Measurements from ENCODE around the gene WFDC12.

Gene WFDC12

DNA sequence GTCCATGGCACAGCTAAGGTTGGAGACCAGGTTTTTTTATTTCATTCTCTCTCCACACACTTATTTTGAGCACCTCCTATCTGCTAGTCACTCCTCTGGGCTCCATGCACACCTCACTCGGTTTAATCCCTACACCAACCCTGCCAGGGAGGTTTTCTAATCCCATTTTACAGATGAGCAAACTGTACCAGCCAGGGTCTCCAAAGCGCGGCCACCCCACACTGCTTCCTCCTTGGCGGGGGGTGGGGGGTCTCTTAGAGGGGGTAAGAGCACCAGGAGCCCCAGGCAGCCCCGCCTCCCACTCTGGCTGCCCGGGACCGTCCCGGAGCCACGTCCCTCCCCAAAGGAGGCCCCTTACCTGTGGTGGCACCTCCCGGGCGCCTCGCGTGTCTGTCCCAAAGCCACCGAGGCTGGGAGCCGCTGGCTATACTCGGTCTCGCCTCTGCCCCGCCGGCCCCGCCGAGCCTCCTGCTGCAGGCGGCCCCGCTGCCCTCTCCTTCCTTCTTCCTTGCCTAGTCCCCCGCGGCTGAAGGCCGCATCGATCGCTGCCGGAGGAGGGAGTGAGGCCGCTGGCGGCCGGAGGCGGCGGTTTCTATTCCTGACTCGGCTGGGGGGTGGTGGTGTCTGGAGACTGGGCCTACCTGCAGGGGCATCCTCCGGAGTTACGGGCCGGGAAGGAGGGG lies 23.6 kb downstream of the WFDC12 start, which contains the start of gene KCNS1:
KCNS1 (minus strand) TSS at position 565 of the 683 bp plus-strand sequence. CDS start 1,891 bp downstream, outside the sequence.
- Histone ChIP-seq H3K4me3 (ENCODE audit: low read length) (no peak within 1 kb of the TSS), H3K36me3 (ENCODE audit: control insufficient read depth, insufficient read depth, low read length, severe bottlenecking) (no peaks in the 10 kb centered on the region), H3K27me3 (replicated peaks; ENCODE audit: control insufficient read depth, insufficient read depth, low read length) (peaks cover 48% of the 10 kb centered on the region), H3K4me1 (ENCODE audit: control insufficient read depth, insufficient read depth, low read length) (peaks cover 3% of the 10 kb centered on the region), H3K9me3 (ENCODE audit: control insufficient read depth, low read length) (peaks cover 2% of the 10 kb centered on the region), H3K9ac (ENCODE audit: low read length) (no peak within 1 kb of the TSS)
- DNase-seq (ENCODE audit: low read depth) = no peak

DNA sequence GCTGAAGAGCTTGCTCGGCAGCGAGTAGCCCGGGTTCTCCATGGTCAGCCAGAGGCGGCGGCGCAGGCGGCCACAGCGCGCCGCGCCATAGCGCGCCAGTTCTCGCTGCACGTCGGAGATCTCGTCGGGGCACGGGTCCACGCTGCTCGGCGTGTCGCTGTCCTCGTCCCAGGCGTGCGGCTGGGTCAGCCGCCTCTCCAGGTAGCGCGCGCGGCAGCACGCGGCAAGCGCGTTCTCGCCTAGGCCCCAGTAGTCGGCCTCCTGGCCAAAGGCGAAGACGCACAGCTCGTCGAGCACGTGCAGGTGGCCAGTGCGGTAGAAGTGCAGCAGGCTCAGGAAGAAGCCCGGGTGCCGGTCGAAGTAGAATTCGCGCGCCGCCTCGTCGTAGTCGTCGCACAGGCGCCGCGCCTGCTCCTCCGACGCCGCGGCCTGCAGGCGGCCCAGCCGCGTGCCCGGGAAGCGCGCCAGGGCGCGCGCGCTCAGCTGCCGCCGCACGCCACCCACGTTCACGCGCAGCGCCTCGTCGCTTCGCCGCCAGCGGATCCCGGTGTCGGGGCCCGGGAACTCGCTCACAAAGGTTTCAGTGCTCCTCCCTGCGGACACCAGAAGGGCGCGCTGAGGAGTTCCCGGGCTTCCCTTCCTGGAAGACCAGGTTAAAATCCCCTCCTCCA lies 26.0 kb downstream of the WFDC12 start:
- no peaks in the 10 kb centered on the region for H3K9me3 ChIP-seq (ENCODE audit: control insufficient read depth, low read length)
- DNase-seq (ENCODE audit: low read depth) = peak; percentile 51
- peaks cover 3% of the 10 kb centered on the region for H3K4me1 ChIP-seq (ENCODE audit: control insufficient read depth, insufficient read depth, low read length)
- H3K4me3 ChIP-seq (ENCODE audit: low read length) = peak overlapping the region; percentile 59
- peaks cover 48% of the 10 kb centered on the region for H3K27me3 ChIP-seq (replicated peaks; ENCODE audit: control insufficient read depth, insufficient read depth, low read length)
- H3K9ac ChIP-seq (ENCODE audit: low read length) = no peak overlapping the region
- no peaks in the 10 kb centered on the region for H3K36me3 ChIP-seq (ENCODE audit: control insufficient read depth, insufficient read depth, low read length, severe bottlenecking)

DNA sequence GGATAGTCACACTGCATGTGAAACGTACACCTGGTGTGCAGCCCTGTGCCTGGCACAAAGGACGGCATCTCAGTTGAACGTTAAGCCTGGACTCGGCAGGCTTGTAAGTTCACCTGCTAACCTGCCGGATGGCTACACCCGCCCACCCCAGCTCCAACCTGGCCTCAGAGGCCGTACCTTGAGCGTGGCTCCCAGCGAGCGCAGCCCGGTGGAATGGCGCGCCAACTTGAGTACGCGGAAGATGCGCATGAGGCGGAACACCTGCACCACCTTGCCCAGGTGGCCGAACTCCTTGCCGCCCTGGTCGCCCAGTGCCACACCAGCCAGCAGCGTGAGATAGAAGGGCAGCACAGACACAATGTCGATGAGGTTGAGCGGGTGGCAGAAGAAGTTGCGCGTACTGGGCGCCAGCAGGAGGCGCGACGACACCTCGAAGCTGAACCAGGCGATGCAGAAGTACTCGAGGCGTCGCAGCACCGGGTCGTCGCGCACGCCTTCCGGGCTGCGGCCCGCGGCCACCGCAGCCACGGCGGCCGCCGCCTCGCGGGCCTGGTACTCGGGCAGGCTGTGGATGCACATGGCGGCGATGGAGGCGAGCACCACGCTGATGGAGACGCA lies 26.7 kb downstream of the WFDC12 start:
- Histone ChIP-seq H3K36me3 (ENCODE audit: control insufficient read depth, insufficient read depth, low read length, severe bottlenecking) (no peaks in the 10 kb centered on the region), H3K4me1 (ENCODE audit: control insufficient read depth, insufficient read depth, low read length) (peaks cover 3% of the 10 kb centered on the region), H3K9ac (ENCODE audit: low read length) (no peak overlapping the region), H3K27me3 (replicated peaks; ENCODE audit: control insufficient read depth, insufficient read depth, low read length) (peaks cover 48% of the 10 kb centered on the region), H3K9me3 (ENCODE audit: control insufficient read depth, low read length) (no peaks in the 10 kb centered on the region), H3K4me3 (ENCODE audit: low read length) (peak overlapping the region; percentile 59)
- DNase-seq (ENCODE audit: low read depth) = no peak

GRCh38 chr20:45096781-45097180 lies 27.5 kb downstream of the WFDC12 start:
- peaks cover 3% of the 10 kb centered on the region for H3K4me1 ChIP-seq (ENCODE audit: control insufficient read depth, insufficient read depth, low read length)
- no peak for DNase-seq (ENCODE audit: low read depth)
- no peaks in the 10 kb centered on the region for H3K36me3 ChIP-seq (ENCODE audit: control insufficient read depth, insufficient read depth, low read length, severe bottlenecking)
- H3K4me3 ChIP-seq (ENCODE audit: low read length) = no peak overlapping the region
- no peaks in the 10 kb centered on the region for H3K9me3 ChIP-seq (ENCODE audit: control insufficient read depth, low read length)
- H3K9ac ChIP-seq (ENCODE audit: low read length) = no peak overlapping the region
- peaks cover 48% of the 10 kb centered on the region for H3K27me3 ChIP-seq (replicated peaks; ENCODE audit: control insufficient read depth, insufficient read depth, low read length)

DNA sequence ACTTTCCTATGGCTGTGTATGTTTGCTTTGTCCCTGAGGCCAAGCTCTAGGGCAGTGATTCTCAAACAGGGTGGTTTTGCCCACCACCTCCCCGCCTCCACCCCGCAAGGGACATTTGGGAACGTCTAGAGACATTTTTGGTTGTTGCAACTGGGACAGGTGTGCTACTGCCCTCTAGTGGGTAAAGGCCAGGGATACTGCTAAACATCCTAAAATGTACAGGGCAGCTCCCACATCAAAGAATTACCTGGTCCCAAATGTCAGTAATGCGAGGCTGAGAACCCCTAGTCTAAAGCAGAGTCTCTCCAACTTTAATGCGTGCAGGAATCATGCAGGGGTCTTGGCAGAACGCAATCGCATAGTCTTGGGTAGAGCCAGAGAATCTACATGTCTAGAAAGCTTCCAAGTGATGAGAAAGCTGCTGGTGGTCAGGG lies 28.4 kb downstream of the WFDC12 start:
- no peaks in the 10 kb centered on the region for H3K36me3 ChIP-seq (ENCODE audit: control insufficient read depth, insufficient read depth, low read length, severe bottlenecking)
- H3K27me3 ChIP-seq (replicated peaks; ENCODE audit: control insufficient read depth, insufficient read depth, low read length) = peaks cover 48% of the 10 kb centered on the region
- no peaks in the 10 kb centered on the region for H3K9me3 ChIP-seq (ENCODE audit: control insufficient read depth, low read length)
- peak; percentile 90 for DNase-seq (ENCODE audit: low read depth)
- no peak overlapping the region for H3K4me3 ChIP-seq (ENCODE audit: low read length)
- peaks cover 3% of the 10 kb centered on the region for H3K4me1 ChIP-seq (ENCODE audit: control insufficient read depth, insufficient read depth, low read length)
- H3K9ac ChIP-seq (ENCODE audit: low read length) = no peak overlapping the region

- no peak for DNase-seq (ENCODE audit: low read depth)
- Histone ChIP-seq H3K27me3 (replicated peaks; ENCODE audit: control insufficient read depth, insufficient read depth, low read length) (peaks cover 41% of the 10 kb centered on the region), H3K4me1 (ENCODE audit: control insufficient read depth, insufficient read depth, low read length) (peaks cover 3% of the 10 kb centered on the region), H3K36me3 (ENCODE audit: control insufficient read depth, insufficient read depth, low read length, severe bottlenecking) (no peaks in the 10 kb centered on the region), H3K9ac (ENCODE audit: low read length) (no peak overlapping the region), H3K4me3 (ENCODE audit: low read length) (no peak overlapping the region), H3K9me3 (ENCODE audit: control insufficient read depth, low read length) (no peaks in the 10 kb centered on the region)
These were observed 29.2 kb downstream of the WFDC12 start for GRCh38 chr20:45094864-45095574.

DNA sequence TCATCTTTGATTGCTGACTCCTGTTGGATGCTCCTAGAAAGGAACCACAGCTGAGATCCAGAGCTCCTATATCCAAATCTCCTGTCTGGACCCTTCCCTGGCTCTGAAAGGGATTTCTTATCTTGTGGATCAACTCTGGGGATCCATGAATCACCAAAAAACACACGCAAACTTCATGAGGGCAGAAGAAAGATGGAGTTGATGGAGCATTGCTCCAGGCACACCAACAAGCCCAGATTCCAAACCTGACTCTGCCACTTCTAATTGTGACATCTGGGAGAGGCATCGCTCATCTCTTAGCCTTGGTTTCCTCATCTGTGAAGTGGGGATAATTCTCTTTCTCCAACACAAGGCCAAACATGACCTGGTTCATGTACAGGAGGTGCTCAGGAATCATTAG lies 30.1 kb downstream of the WFDC12 start:
- Histone ChIP-seq H3K27me3 (replicated peaks; ENCODE audit: control insufficient read depth, insufficient read depth, low read length) (peaks cover 33% of the 10 kb centered on the region), H3K9me3 (ENCODE audit: control insufficient read depth, low read length) (no peaks in the 10 kb centered on the region), H3K9ac (ENCODE audit: low read length) (no peak overlapping the region), H3K4me1 (ENCODE audit: control insufficient read depth, insufficient read depth, low read length) (peaks cover 3% of the 10 kb centered on the region), H3K36me3 (ENCODE audit: control insufficient read depth, insufficient read depth, low read length, severe bottlenecking) (no peaks in the 10 kb centered on the region), H3K4me3 (ENCODE audit: low read length) (no peak overlapping the region)
- DNase-seq (ENCODE audit: low read depth) = no peak

DNA sequence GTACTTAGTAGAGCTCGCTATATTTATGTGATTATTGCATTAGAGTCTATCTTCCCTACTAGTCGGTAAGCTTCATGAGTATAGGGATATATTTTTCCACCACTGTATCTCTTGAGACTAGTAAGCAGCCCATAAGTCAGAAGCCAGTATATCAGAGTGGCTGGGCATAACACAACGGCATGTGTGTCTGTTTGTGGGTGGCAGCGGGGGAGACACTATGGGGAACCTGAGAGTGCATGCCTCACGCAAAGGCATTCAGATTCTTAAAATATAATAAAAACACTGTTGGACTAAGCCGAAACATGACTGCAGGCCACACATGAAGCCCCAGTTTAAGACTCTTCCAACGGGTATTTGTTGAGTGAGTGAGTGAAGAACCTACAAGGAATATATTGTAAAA lies 31.4 kb downstream of the WFDC12 start:
- no peaks in the 10 kb centered on the region for H3K36me3 ChIP-seq (ENCODE audit: control insufficient read depth, insufficient read depth, low read length, severe bottlenecking)
- peaks cover 20% of the 10 kb centered on the region for H3K27me3 ChIP-seq (replicated peaks; ENCODE audit: control insufficient read depth, insufficient read depth, low read length)
- H3K4me1 ChIP-seq (ENCODE audit: control insufficient read depth, insufficient read depth, low read length) = peaks cover 5% of the 10 kb centered on the region
- no peak overlapping the region for H3K9ac ChIP-seq (ENCODE audit: low read length)
- H3K9me3 ChIP-seq (ENCODE audit: control insufficient read depth, low read length) = no peaks in the 10 kb centered on the region
- no peak for DNase-seq (ENCODE audit: low read depth)
- H3K4me3 ChIP-seq (ENCODE audit: low read length) = no peak overlapping the region

GRCh38 chr20:45091366-45091765 lies 32.9 kb downstream of the WFDC12 start:
- no peak overlapping the region for H3K9ac ChIP-seq (ENCODE audit: low read length)
- DNase-seq (ENCODE audit: low read depth) = no peak

GRCh38 chr20:45090481-45090880 lies 33.8 kb downstream of the WFDC12 start:
- Histone ChIP-seq H3K36me3 (ENCODE audit: control insufficient read depth, insufficient read depth, low read length, severe bottlenecking) (no peaks in the 10 kb centered on the region), H3K27me3 (replicated peaks; ENCODE audit: control insufficient read depth, insufficient read depth, low read length) (no peaks in the 10 kb centered on the region)

More at GRCh38 chr20:45091366-45091765, 32.9 kb downstream of the WFDC12 start:
- H3K4me1 ChIP-seq (ENCODE audit: control insufficient read depth, insufficient read depth, low read length) = peaks cover 11% of the 10 kb centered on the region
- no peaks in the 10 kb centered on the region for H3K9me3 ChIP-seq (ENCODE audit: control insufficient read depth, low read length)
- H3K36me3 ChIP-seq (ENCODE audit: control insufficient read depth, insufficient read depth, low read length, severe bottlenecking) = no peaks in the 10 kb centered on the region
- no peak overlapping the region for H3K4me3 ChIP-seq (ENCODE audit: low read length)
- peaks cover 5% of the 10 kb centered on the region for H3K27me3 ChIP-seq (replicated peaks; ENCODE audit: control insufficient read depth, insufficient read depth, low read length)

DNA sequence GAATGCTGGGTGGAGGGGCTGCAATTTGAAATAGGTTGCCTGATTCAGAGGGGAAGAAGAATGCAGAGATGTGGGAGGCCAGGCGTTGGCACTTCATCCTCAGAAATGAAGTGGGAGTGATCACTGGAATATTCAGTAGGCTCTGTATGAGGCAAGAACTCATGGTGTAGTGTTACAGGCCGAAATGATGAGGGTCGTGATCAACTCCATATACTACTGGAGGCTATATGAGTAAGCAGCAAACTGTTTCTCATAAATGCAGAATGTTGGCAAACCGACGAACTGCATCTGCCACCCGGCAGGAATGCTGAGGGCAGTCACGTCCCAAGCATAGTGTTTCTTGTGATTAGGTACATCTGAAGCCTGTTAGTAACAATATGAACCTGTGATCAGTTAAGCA lies 36.0 kb downstream of the WFDC12 start:
- peak; percentile 98 for DNase-seq (ENCODE audit: low read depth)
- H3K36me3 ChIP-seq (ENCODE audit: control insufficient read depth, insufficient read depth, low read length, severe bottlenecking) = no peaks in the 10 kb centered on the region
- no peaks in the 10 kb centered on the region for H3K27me3 ChIP-seq (replicated peaks; ENCODE audit: control insufficient read depth, insufficient read depth, low read length)
- peaks cover 11% of the 10 kb centered on the region for H3K4me1 ChIP-seq (ENCODE audit: control insufficient read depth, insufficient read depth, low read length)
- no peaks in the 10 kb centered on the region for H3K9me3 ChIP-seq (ENCODE audit: control insufficient read depth, low read length)
- no peak overlapping the region for H3K4me3 ChIP-seq (ENCODE audit: low read length)
- H3K9ac ChIP-seq (ENCODE audit: low read length) = no peak overlapping the region

More at GRCh38 chr20:45090481-45090880, 33.8 kb downstream of the WFDC12 start:
- Histone ChIP-seq H3K9ac (ENCODE audit: low read length) (no peak overlapping the region), H3K4me1 (ENCODE audit: control insufficient read depth, insufficient read depth, low read length) (peaks cover 11% of the 10 kb centered on the region), H3K4me3 (ENCODE audit: low read length) (no peak overlapping the region), H3K9me3 (ENCODE audit: control insufficient read depth, low read length) (no peaks in the 10 kb centered on the region)
- DNase-seq (ENCODE audit: low read depth) = peak; percentile 23
